22Rv1 (cell line): ENCODE measurements around the gene ALDOB.

Source experiments
- H3K27ac ChIP-seq: fragments of 450-650 bp; 2 replicates; pipeline ENCODE4 v1.5.1; 2017
- ZFX ChIP-seq: fragments of 450-650 bp; IDR thresholded peaks from 2 replicates; pipeline ENCODE4 v1.6.1; 2017; ENCODE audit warnings: antibody characterized with exemption, borderline replicate concordance
- TF ChIP-seq, protein P1 (sequence below): fragments of 450-650 bp; IDR thresholded peaks from 2 replicates; pipeline ENCODE4 v1.5.1; 2017; ENCODE audit warnings: mild to moderate bottlenecking

ALDOB gene

DNA sequence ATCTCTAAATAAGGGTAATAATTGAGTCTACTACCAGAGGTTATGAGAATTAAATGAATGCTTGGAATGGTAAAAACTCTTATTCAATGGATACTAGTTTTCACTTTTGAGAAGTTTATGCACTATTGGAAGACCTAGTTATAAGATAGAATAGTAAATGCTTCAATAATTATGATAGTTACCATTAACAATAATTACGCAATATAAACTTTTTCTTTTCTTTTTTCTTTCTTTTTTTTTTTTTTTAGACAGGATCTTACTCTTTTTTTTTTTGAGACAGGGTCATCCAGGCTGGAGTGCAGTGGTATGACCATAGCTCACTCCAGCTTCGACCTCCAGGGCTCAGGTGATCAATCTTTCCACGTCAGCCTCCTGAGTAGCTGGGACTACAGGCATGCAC, 6.7 kb downstream of the ALDOB start:
- TF ChIP-seq ZFX: no peak
- TF ChIP-seq, protein P1, sequence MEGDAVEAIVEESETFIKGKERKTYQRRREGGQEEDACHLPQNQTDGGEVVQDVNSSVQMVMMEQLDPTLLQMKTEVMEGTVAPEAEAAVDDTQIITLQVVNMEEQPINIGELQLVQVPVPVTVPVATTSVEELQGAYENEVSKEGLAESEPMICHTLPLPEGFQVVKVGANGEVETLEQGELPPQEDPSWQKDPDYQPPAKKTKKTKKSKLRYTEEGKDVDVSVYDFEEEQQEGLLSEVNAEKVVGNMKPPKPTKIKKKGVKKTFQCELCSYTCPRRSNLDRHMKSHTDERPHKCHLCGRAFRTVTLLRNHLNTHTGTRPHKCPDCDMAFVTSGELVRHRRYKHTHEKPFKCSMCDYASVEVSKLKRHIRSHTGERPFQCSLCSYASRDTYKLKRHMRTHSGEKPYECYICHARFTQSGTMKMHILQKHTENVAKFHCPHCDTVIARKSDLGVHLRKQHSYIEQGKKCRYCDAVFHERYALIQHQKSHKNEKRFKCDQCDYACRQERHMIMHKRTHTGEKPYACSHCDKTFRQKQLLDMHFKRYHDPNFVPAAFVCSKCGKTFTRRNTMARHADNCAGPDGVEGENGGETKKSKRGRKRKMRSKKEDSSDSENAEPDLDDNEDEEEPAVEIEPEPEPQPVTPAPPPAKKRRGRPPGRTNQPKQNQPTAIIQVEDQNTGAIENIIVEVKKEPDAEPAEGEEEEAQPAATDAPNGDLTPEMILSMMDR: no peak
- no peak overlapping the region for H3K27ac ChIP-seq

DNA sequence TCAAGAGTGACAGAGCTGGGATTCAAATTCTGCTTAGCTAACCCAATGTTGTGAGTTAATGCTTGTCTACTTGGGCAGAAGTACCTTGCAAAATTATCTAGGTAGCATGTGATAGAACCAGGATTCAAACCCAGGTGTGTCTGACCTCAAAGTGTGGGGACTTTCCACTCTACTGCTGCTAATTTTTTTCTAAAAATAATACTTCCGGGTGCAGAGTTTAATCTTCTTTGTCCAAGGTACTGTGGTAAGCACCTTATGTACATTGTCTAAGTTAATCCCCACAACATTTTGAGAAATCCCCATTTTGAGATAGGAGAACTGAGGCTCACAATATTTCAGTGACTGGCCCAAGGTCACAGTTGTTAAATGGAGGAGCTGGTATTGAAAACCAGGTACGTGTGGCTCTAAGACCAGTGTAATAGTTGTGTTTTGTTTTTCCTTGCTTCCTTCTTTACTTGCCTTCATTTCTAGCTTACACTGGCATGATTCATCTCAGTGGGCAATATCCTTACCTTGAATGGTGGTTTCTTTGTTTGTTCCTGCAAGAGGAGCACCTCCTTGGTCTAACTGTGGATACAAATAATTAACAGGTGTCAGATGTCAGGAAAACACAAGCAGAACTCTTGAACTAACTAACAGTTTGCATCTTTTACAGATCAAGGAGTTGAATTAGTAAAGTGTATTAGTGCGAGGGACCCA, 7.5 kb downstream of the ALDOB start:
- H3K27ac ChIP-seq: no peak overlapping the region
- TF ChIP-seq, protein P1: no peak
- TF ChIP-seq ZFX: no peak

GRCh38 chr9:101427358-101427757, 8.2 kb downstream of the ALDOB start:
- H3K27ac ChIP-seq: no peak overlapping the region

GRCh38 chr9:101421653-101422065, 13.9 kb downstream of the ALDOB start:
- H3K27ac ChIP-seq: no peak overlapping the region
- TF ChIP-seq ZFX: no peak
- TF ChIP-seq, protein P1: no peak

More at GRCh38 chr9:101427358-101427757, 8.2 kb downstream of the ALDOB start:
- TF ChIP-seq ZFX: no peak
- TF ChIP-seq, protein P1: no peak

GRCh38 chr9:101419863-101420262, 15.7 kb downstream of the ALDOB start:
- H3K27ac ChIP-seq: no peak overlapping the region
- TF ChIP-seq, protein P1: no peak

GRCh38 chr9:101418518-101419430, 16.8 kb downstream of the ALDOB start:
- no peak overlapping the region for H3K27ac ChIP-seq
- TF ChIP-seq ZFX: no peak
- TF ChIP-seq, protein P1: no peak

DNA sequence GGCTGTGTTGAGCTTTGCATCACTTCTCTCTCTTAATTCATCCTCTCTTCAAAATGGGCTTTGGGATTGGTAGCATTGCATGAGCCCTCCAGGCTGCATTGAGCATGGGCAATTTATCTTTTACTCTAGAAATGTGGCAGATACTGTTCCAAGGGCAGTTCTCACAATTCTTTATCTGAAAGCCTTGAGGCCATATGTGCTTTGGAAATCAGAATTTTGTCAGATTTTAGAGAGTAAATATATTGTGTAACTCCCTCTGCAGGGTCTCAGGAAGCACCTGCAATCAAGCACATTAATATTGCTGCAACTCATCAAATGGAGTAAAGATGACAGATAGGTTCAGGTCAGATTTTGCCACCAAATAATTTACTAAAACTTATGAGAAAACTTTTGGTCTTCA, 17.6 kb downstream of the ALDOB start:
- TF ChIP-seq, protein P1: no peak
- no peak for TF ChIP-seq ZFX
- H3K27ac ChIP-seq: no peak overlapping the region
